ENCODE data around the gene KIF1B. TPM values are rescaled to one million over a fixed set of nuclear protein-coding genes. Genes with fewer than 3 reads are reported as not detected.

The KIF1B gene
- total RNA-seq, 1 experiment from 2014 or later, result 28.1 TPM

DNA sequence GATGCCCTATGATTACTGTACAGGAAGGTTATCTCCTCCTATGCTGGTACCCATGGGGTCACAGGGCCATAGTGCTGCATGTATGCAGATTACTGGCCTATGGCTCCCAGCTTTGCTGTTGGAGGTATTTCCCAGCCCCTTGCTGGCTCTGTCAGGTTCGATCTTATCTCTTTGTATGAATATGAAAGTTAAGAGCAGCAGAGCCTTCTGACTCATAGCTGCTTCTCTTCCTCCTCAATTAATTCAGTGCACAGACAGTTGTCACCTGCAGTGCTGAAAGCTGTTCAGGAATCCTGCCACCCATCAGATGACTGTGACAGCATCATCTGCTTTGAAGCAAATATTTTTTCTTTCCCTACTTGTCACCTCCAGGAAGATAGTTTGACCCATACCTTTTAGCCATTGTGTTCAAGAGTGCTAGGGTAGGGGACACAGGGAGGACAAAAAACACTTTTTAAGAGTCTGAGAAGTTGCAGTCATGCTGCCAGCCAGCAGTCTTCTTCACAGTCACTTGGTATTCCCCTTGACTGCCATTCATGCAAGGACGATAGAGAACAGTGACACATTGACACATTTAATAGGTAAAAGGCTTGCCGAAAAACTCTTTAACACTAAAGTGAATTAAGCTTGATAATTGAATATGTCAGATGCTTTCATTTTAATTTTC is 73.1 kb downstream of the KIF1B start:
- H3K4me2 ChIP-seq (ENCODE audit: low read length), result no peak overlapping the region
- no peaks in the 10 kb centered on the region for H4K20me1 ChIP-seq (ENCODE audit: insufficient read depth)
- no peaks in the 10 kb centered on the region for H3K9me3 ChIP-seq (ENCODE audit: control insufficient read depth in 1 of 2, insufficient read depth in 1 of 2, low read depth in 1 of 2, low read length in 2 of 2)
- H3K9me2 ChIP-seq (ENCODE audit: insufficient read depth), result no peaks in the 10 kb centered on the region
- no peak overlapping the region for H2AFZ ChIP-seq (ENCODE audit: low read depth, low read length, poor library complexity, severe bottlenecking)
- ChIA-PET RAD21 (ENCODE audit: low non-redundant PET in 1 of 2, low total read pairs in 2 of 2, uncharacterized antibody in 2 of 2, unreplicated experiment in 2 of 2) (no interaction called here), CTCF (no interaction called here), POLR2A (no interaction called here)
- H3K36me3 ChIP-seq (ENCODE audit: control insufficient read depth in 1 of 2, insufficient read depth in 2 of 2, low read length in 2 of 2), result peaks cover 0 to 7% of the 10 kb centered on the region in 2 experiments; a peak in 1 of 4 replicates
- H3K4me1 ChIP-seq (ENCODE audit: control insufficient read depth in 1 of 2, insufficient read depth in 2 of 2, low read length in 2 of 2), result no peaks in the 10 kb centered on the region
- no peak overlapping the region for H3K4me3 ChIP-seq (replicated peaks in 1 of 2; ENCODE audit: low read depth in 1 of 2, low read length in 2 of 2)
- no peak overlapping the region for H3K9ac ChIP-seq (ENCODE audit: low read length)
- DNase-seq (ENCODE audit: low read depth, low spot score) (no peak), ATAC-seq (no peak)
- no peaks in the 10 kb centered on the region for H3K27me3 ChIP-seq (ENCODE audit: insufficient read depth, low read length)
- BruUV-seq (replicated peaks), result no TSS peak
- no peak overlapping the region for H3K27ac ChIP-seq (ENCODE audit: low read depth, low read length)
- H3K79me2 ChIP-seq (ENCODE audit: insufficient read depth, low read length), result no peaks in the 10 kb centered on the region
- intact Hi-C loops (cut with micrococcal nuclease), result no loop called here
- TF ChIP-seq, protein P1, sequence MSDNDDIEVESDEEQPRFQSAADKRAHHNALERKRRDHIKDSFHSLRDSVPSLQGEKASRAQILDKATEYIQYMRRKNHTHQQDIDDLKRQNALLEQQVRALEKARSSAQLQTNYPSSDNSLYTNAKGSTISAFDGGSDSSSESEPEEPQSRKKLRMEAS (IDR thresholded peaks at IDR 0.05), result no peak
- TF ChIP-seq CEBPB (IDR thresholded peaks at IDR 0.05; ENCODE audit: low read depth) (no peak), ZFX (IDR thresholded peaks at IDR 0.05) (no peak), ZNF274 (IDR thresholded peaks at IDR 0.05; ENCODE audit: low read depth, low read length) (no peak), FOSL1 (IDR thresholded peaks at IDR 0.05; ENCODE audit: low read depth) (no peak), CBX3 (IDR thresholded peaks at IDR 0.05; ENCODE audit: low read depth) (no peak), YY1 (IDR thresholded peaks at IDR 0.05; ENCODE audit: extremely low read depth, insufficient replicate concordance, low read depth, low read length) (no peak)

DNA sequence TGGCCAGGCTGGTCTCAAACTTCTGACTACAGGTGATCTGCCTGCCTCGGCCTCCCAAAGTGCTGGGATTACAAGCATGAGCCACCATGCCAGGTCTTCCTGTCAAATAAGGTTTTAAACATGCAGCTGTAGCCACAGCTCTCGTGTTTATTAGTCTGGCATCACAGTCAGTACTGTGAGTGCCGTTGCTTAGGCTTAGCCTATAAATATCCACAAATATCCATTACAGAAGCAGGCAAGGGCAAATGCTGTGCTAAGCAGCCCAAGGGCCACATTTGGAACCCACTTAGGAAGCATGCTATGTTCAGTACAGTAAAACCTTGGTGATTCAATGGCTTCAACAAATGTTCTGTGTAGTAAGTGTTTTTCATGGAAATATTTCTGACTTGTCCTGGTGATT is 75.9 kb downstream of the KIF1B start:
- no TSS peak for BruUV-seq (replicated peaks)
- DNase-seq (ENCODE audit: low read depth, low spot score), result no peak
- H3K9ac ChIP-seq (ENCODE audit: low read length), result no peak overlapping the region
- no peak overlapping the region for H3K4me2 ChIP-seq (ENCODE audit: low read length)
- H4K20me1 ChIP-seq (ENCODE audit: insufficient read depth), result no peaks in the 10 kb centered on the region; the same call in 1 of the 2 replicates
- CTCF ChIA-PET, result no interaction called here
- no peaks in the 10 kb centered on the region for H3K4me1 ChIP-seq (ENCODE audit: control insufficient read depth in 1 of 2, insufficient read depth in 2 of 2, low read length in 2 of 2)
- no peak overlapping the region for H3K27ac ChIP-seq (ENCODE audit: low read depth, low read length)
- H3K27me3 ChIP-seq (ENCODE audit: insufficient read depth, low read length), result no peaks in the 10 kb centered on the region
- no peak overlapping the region for H3K4me3 ChIP-seq (replicated peaks in 1 of 2; ENCODE audit: low read depth in 1 of 2, low read length in 2 of 2)
- intact Hi-C loops (cut with micrococcal nuclease), result no loop called here
- H3K36me3 ChIP-seq (ENCODE audit: control insufficient read depth in 1 of 2, insufficient read depth in 2 of 2, low read length in 2 of 2), result peaks cover 0 to 7% of the 10 kb centered on the region in 2 experiments; a peak in 1 of 4 replicates
- RAD21 ChIA-PET (ENCODE audit: low non-redundant PET in 1 of 2, low total read pairs in 2 of 2, uncharacterized antibody in 2 of 2, unreplicated experiment in 2 of 2), result no interaction called here
- no peaks in the 10 kb centered on the region for H3K9me3 ChIP-seq (ENCODE audit: control insufficient read depth in 1 of 2, insufficient read depth in 1 of 2, low read depth in 1 of 2, low read length in 2 of 2)
- POLR2A ChIA-PET, result no interaction called here
- ATAC-seq, result no peak
- H3K79me2 ChIP-seq (ENCODE audit: insufficient read depth, low read length), result no peaks in the 10 kb centered on the region
- H2AFZ ChIP-seq (ENCODE audit: low read depth, low read length, poor library complexity, severe bottlenecking), result no peak overlapping the region
- H3K9me2 ChIP-seq (ENCODE audit: insufficient read depth), result no peaks in the 10 kb centered on the region
- TF ChIP-seq, protein P2, sequence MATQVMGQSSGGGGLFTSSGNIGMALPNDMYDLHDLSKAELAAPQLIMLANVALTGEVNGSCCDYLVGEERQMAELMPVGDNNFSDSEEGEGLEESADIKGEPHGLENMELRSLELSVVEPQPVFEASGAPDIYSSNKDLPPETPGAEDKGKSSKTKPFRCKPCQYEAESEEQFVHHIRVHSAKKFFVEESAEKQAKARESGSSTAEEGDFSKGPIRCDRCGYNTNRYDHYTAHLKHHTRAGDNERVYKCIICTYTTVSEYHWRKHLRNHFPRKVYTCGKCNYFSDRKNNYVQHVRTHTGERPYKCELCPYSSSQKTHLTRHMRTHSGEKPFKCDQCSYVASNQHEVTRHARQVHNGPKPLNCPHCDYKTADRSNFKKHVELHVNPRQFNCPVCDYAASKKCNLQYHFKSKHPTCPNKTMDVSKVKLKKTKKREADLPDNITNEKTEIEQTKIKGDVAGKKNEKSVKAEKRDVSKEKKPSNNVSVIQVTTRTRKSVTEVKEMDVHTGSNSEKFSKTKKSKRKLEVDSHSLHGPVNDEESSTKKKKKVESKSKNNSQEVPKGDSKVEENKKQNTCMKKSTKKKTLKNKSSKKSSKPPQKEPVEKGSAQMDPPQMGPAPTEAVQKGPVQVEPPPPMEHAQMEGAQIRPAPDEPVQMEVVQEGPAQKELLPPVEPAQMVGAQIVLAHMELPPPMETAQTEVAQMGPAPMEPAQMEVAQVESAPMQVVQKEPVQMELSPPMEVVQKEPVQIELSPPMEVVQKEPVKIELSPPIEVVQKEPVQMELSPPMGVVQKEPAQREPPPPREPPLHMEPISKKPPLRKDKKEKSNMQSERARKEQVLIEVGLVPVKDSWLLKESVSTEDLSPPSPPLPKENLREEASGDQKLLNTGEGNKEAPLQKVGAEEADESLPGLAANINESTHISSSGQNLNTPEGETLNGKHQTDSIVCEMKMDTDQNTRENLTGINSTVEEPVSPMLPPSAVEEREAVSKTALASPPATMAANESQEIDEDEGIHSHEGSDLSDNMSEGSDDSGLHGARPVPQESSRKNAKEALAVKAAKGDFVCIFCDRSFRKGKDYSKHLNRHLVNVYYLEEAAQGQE (IDR thresholded peaks at IDR 0.05; ENCODE audit: low read depth), result no peak
- TF ChIP-seq, protein P3, sequence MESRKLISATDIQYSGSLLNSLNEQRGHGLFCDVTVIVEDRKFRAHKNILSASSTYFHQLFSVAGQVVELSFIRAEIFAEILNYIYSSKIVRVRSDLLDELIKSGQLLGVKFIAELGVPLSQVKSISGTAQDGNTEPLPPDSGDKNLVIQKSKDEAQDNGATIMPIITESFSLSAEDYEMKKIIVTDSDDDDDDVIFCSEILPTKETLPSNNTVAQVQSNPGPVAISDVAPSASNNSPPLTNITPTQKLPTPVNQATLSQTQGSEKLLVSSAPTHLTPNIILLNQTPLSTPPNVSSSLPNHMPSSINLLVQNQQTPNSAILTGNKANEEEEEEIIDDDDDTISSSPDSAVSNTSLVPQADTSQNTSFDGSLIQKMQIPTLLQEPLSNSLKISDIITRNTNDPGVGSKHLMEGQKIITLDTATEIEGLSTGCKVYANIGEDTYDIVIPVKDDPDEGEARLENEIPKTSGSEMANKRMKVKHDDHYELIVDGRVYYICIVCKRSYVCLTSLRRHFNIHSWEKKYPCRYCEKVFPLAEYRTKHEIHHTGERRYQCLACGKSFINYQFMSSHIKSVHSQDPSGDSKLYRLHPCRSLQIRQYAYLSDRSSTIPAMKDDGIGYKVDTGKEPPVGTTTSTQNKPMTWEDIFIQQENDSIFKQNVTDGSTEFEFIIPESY (IDR thresholded peaks at IDR 0.05; ENCODE audit: extremely low read depth, insufficient replicate concordance, low read length), result no peak
- TF ChIP-seq POLR2AphosphoS5 (IDR thresholded peaks at IDR 0.05; ENCODE audit: low read depth, low read length), result no peak
- TF ChIP-seq JUND (IDR thresholded peaks at IDR 0.05), result no peak
- TF ChIP-seq TCF7L2 (IDR thresholded peaks at IDR 0.05; ENCODE audit: borderline replicate concordance, extremely low read depth, insufficient read depth, insufficient read length), result no peak
- TF ChIP-seq EZH2phosphoT487 (IDR thresholded peaks at IDR 0.05; ENCODE audit: borderline replicate concordance), result no peak
- TF ChIP-seq EGR1 (IDR thresholded peaks at IDR 0.05; ENCODE audit: low read depth), result no peak
- TF ChIP-seq SRF (IDR thresholded peaks at IDR 0.05; ENCODE audit: low read depth), result no peak
- TF ChIP-seq POLR2A (IDR thresholded peaks at IDR 0.05; ENCODE audit: borderline replicate concordance, extremely low read depth, insufficient read depth, insufficient read length), result no peak

Data from HCT116 (cell line).